CD4-positive, alpha-beta T cell treated with Interleukin-21 for 1 hour (primary cell): ENCODE data around the gene ZMYND15.

ENCODE experiments used
- DNase-seq: peaks from one replicate; pipeline ENCODE4 v3.0.0-alpha.2; 2020

ZMYND15 gene

DNA sequence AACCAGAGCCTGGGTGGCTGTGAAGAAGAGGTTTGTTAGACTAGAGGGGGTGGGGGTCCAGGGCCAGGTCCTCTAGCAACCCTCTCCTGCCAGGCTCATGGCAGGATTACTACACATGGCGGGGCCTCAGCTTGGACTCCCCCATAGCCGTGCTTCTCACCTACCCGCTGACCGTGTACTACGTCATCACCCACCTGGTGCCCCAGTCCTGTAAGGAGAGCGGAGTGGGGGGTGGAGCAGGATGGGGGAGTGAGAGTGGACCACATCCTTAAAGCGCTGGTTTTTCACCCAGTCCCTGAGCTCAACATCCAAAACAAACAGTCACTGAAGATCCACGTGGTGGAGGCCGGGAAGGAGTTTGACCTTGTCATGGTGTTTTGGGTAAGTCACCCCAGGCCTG is 4.3 kb downstream of the ZMYND15 start:
- no peak for DNase-seq

DNA sequence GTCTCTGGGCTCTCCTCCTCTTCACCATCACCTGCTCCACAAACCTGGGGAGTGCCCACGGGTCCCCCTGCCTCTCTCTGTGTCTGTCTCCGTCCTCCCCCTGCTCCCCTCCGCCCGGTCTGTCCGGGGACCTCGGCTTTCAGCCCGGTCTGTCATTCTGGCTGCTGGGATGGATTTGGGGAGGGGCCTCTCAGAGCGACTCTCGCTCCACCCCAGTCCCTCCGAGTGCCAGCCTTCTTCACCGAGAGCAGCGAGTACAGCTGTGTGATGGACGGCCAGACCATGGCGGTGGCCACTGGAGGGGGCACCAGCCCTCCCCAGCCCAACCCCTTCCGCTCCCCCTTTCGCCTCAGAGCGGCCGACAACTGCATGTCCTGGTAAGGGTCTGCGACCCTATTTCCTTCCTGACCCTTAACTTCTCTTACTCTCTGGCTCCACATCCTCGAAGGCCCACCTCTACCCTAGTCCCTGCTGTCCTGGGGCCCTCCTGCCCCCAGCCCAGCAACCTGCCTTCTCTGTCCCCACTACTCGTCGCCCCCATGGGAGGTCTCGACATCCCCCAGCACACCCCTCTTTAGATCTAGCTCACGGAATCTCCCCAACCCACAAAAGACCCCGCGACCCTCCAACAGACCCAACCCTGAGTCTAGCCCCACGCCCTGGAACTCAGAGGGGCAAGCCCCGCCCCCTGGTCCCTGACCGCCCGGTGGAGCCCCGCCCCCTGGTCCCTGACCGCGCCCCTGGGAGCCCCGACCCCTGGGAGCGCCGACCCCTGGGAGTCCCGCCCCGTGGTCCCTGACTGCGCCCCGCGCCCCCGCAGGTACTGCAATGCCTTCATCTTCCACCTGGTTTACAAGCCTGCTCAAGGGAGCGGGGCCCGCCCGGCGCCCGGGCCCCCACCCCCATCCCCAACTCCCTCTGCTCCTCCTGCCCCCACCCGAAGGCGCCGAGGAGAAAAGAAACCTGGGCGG is 5.7 kb downstream of the ZMYND15 start:
- DNase-seq: no peak

GRCh38 chr17:4747847-4748246 is 8.2 kb downstream of the ZMYND15 start:
- peak; percentile 44 for DNase-seq

DNA sequence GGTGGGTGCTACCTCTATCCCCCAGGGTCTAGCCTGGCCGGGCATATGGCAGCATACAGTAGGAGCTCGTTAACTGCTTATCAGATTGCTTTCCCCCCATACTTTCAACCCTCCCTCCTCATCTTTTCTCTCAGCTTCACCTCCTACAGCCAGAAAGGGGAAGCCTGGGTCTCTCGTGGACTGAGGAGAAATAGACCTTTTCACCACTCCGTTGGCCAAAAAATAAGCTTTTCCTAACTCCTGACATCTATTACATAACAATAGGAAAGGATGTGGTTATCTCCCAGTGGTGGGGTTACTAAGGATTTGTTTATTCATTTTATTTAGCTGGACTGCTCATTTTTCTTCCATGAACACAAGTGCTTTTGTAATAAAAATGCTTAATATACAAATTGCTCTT is 9.1 kb downstream of the ZMYND15 start:
- no peak for DNase-seq

- no peak for DNase-seq
Observed at GRCh38 chr17:4750606-4751005, 11.0 kb downstream of the ZMYND15 start.

- DNase-seq: no peak
Observed at GRCh38 chr17:4751932-4752331, 12.3 kb downstream of the ZMYND15 start.

- no peak for DNase-seq
Observed at GRCh38 chr17:4753392-4753791, 13.8 kb downstream of the ZMYND15 start.

DNA sequence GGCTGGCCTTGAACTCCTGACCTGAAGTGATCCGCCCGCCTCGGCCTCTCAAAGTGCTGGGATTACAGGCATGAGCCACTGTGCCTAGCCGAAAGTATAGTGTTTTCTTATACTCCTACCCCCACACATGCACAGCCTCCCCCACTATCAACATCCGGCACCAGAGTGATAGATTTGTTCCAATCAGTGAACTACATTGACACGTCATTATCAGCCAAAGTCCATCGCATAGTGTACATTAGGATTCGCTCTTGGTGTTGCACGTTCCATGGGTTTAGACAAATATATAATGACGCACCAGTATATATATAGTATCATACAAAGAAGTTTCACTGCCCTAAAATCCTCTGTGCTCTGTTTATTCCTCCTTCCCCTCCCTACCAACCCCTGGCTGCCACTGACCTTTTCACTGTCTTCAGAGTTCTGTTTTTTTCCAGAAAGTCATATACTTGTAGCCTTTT is 20.2 kb downstream of the ZMYND15 start:
- DNase-seq: no peak

GRCh38 chr17:4764595-4764994 is 25.0 kb downstream of the ZMYND15 start:
- DNase-seq: no peak

DNA sequence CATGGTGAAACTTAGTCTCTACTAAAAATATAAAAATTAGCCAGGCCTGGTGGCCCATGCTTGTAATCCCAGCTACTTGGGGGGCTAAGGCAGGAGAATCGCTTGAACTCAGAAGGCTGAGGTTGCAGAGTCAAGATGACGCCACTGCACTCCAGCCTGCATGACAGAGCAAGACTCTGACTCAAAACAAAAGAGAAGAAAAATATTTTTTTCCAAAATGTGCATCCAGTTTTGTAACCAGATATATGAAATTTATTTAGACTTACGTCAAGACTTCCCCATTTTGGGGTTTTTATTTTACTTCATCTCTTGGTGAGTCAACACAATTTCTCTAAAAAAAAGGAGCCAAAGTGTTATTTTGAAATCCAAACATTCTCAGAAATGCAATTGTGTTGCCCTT is 26.6 kb downstream of the ZMYND15 start:
- DNase-seq: peak; percentile 22

- no peak for DNase-seq
Observed at GRCh38 chr17:4766723-4767122, 27.1 kb downstream of the ZMYND15 start.

DNA sequence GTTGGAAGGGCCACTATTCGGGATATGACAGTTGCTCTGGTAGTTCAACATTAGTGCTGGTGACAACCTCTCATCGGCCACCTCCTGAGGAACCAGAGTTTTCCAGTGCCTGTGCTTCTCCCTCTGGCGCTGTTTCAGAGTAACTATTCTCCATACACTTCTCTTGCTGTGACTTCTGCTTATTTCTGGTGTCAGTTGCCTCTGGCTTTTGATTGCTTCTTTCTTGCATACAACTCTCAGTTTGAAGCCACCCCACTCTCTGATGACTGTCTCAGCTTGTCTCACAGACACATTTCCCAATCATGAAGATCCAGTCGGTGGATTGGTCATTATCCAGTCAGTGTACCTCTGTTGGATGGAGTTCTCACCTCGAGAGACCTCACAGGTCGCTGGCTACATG is 28.7 kb downstream of the ZMYND15 start:
- no peak for DNase-seq

GRCh38 chr17:4769628-4770027 is 30.0 kb downstream of the ZMYND15 start:
- DNase-seq: no peak

DNA sequence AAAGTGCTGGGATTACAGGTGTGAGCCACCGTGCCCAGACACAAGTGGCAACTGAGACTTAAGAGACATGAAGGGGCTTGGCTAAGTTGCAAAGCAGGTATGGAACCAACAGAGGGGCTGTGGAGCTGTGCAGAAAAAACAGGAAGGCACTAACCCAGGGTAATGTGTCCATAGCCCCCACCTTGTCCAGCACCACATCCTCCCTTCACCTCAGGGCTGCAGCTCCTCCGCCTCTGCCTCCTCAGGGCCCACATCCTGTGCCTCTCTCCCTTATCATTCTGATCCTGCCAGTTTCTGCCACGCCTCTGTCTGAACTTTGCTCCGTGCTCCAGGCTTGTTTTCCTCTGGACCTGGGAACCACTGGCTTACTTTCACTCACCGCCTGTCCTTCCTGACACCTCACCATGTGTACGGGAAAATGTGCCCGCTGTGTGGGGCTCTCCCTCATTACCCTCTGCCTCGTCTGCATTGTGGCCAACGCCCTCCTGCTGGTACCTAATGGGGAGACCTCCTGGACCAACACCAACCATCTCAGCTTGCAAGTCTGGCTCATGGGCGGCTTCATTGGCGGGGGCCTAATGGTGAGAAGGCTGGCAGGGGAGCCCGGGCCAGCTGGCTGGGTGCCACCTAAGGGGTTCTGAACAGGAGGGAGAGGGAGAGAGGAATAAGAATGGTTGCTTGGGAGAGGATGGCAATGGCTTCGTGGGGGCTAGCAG is 32.0 kb downstream of the ZMYND15 start, which contains the start of gene TM4SF5:
TSS of gene TM4SF5 (plus strand) at position 368 of the 716 bp plus-strand sequence. CDS start at position 405, 37 bp downstream.
- no peak for DNase-seq

DNA sequence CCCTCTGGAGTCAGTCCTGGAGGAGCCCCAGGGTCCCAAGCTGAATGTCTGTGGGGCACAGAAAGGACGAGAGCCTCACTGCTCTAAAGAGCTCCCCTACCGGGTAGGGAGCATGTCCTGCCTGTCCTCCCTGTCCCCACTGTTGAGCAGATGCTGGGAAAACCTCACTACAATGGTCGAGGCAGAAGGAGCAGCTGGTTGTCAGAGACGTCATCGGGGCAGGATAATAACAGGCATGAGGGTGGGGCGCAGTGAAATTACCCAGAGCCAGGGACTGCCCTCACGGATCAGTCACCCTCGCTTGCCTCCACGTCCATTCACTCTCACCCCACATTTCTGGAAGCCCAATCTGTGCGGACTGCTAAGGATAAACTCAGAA is 32.6 kb downstream of the ZMYND15 start:
- DNase-seq: no peak

- no peak for DNase-seq
Observed at GRCh38 chr17:4777969-4778760, 38.5 kb downstream of the ZMYND15 start.

DNA sequence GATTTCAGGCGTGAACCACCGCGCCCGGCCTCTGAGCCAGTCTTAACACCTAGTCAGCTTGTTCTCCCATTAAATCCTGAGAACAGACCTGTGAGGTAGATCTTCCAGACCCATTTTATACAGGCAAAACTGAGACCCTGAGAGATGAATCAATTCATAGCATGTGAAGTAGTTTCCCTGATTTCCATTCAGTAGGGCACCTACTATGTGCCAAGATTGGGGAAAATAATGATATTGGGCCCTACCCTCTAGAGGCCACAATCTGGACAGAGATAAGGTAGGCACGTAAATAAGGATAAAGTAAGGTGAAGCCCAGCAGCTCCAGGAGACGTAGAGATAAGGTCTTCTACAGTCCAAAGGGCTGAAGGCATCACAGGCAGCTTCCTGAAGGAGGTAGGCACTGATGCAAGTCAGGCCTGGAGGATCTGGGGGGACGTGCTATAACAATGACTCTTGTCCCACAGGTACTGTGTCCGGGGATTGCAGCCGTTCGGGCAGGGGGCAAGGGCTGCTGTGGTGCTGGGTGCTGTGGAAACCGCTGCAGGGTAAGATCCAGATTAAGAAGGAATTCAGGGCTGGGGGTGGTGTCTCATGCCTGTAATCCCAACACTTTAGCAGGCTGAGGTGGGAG is 40.8 kb downstream of the ZMYND15 start:
- DNase-seq: no peak

DNA sequence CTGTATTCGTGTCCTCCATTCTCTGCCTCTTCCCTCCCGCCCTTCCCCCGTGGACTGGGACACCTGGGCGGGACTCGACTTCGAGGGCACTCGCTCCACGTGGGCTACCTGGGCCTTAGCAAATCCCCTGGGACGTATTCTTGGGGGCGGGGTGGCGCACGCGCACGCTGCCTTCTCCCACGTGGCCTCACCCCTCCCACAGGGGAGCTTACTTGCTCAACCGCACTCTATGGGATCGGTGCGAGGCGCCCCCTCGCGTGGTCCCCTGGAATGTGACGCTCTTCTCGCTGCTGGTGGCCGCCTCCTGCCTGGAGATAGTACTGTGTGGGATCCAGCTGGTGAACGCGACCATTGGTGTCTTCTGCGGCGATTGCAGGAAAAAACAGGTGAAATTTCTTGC is 43.0 kb downstream of the ZMYND15 start:
- DNase-seq: no peak

DNA sequence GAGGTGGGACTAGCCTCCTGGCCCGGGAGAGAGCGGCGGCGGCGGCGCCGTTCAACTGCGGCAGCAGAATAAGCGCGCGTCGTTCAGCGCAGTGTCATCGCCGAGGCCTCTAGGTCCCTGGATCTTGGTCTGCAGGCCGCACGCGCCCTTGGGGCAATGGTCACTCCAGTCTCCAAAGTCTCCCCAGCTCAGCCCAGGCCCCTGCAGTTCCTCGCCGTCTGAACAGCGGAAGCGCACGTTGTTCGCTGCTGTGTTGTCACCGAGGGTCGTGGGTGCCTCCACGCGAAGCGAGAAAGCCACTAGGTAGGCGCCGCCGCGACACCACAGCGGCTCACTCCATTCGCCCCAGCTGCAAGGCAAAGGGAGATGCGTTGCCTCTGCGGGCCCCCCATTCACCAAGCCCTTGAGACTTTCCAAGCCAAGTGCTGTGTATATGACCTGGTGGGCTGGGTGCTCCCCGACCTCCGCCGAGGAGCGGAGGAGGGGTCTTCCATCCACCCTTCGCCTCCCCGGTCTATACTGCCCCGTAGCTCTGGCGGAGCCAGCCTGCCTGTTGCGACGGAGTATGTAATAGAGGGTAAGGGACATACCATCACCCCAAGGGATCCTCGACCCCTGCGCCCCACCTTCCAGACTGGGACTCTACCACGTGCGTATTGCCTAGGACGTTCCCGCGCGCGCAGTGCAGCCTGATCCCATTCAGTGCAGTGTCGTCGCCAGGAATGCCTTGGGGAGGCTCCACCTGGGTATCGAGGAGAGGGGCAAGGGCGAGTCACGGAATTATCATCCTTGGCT is 45.9 kb downstream of the ZMYND15 start:
- DNase-seq: no peak

DNA sequence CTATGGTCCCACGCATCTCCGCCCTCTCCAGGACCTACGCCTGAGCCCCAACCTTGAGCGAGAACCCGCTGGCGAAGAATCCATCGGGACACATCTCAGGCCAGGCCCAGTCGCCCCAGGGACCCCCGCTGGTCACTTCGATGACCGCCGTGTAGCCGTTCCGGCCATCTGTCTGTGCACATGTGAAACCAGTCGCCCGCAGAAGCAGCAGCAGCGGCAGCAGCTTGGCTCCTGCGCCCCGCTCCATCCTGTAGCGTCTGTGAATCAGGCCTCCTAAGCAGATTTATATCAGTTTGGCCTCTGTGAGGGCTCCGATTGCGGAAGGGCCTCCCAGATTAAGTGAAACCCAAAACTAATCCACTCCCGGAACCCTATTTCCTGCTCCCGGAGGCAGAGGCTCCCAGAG is 46.5 kb downstream of the ZMYND15 start, which contains the start of gene VMO1:
TSS of gene VMO1 (minus strand) at position 259 of the 406 bp plus-strand sequence. CDS start at position 247, 12 bp downstream.
- DNase-seq: no peak

DNA sequence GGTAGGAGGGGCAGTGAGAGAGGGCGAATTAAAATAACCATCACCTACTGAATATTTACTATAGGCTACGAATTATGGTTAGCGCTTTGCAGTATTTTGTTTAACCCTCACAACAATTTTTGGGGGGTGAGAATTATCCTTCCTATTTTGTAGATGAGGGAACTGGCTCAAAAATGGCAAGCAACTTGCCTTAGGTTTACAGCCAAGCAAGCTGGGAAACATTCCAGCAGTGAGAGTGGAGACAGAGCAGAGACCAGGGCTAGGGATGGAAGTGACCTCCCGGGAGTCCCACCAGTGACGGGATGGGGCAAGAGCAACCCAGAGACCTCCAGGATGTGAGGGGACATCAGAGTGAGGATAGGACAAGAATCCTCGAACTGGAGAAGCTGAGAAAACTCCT is 46.9 kb downstream of the ZMYND15 start:
- DNase-seq: no peak
